Stimulated activated CD4-positive, alpha-beta T cell treated with anti-CD3 and anti-CD28 coated beads, TNF-alpha, amount 100 ng/mL, for 4 hours (primary cell): ENCODE data around the gene SORD.

ENCODE experiments used
- DNase-seq, 3 experiments: peaks; one replicate each; pipeline ENCODE4 v3.0.0-alpha.2; 2020; ENCODE audit warnings: low read depth in 3 of 3

Gene SORD

DNA sequence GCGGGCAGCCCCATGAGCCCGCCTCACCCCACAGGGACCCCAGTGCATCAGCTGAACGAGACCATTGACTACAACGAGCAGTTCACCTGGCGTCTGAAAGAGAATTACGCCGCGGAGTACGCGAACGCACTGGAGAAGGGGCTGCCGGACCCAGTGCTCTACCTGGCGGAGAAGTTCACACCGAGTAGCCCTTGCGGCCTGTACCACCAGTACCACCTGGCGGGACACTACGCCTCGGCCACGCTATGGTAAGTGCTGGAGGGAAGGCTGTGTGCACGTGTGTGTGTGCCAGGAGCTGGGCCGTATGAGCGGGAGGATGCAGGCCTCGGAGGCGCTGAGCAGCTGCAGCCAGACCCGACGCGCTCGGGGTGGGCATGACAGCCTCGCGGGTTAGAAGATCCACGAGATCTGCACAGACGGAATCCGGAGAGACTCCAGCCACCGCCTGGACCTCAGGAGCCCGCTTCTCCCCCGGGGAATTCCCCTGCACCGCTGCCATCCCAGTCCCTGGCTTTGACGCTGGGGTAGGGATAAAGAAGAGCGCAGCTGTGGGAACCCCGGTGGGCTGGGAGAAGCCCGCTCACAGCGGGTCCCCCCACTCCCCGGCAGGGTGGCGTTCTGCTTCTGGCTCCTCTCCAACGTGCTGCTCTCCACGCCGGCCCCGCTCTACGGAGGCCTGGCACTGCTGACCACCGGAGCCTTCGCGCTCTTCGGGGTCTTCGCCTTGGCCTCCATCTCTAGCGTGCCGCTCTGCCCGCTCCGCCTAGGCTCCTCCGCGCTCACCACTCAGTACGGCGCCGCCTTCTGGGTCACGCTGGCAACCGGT lies 93.7 kb downstream of the SORD start:
- no peak for DNase-seq

DNA sequence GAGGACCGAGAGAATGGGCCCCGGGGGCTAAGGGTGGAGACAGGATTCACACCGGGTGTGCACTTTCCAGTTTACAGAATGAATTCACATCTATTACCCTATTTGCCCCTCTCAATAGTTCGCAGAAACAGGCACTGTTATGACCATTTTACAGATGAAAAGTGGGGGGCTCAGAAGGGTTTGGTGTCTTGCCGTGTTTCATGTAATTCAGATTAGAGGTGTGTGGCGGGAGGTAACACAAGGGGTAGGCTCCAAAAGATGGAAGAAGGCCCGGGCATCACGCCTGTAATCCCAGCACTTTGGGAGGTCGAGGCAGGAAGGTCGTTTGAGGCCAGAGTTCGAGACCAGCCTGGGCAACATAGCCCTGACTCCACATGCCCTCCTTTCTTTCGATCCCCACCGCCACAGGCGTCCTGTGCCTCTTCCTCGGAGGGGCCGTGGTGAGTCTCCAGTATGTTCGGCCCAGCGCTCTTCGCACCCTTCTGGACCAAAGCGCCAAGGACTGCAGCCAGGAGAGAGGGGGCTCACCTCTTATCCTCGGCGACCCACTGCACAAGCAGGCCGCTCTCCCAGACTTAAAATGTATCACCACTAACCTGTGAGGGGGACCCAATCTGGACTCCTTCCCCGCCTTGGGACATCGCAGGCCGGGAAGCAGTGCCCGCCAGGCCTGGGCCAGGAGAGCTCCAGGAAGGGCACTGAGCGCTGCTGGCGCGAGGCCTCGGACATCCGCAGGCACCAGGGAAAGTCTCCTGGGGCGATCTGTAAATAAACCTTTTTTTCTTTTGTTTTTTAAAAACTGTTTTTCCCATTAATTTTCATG lies 94.5 kb downstream of the SORD start:
- DNase-seq: no peak

DNA sequence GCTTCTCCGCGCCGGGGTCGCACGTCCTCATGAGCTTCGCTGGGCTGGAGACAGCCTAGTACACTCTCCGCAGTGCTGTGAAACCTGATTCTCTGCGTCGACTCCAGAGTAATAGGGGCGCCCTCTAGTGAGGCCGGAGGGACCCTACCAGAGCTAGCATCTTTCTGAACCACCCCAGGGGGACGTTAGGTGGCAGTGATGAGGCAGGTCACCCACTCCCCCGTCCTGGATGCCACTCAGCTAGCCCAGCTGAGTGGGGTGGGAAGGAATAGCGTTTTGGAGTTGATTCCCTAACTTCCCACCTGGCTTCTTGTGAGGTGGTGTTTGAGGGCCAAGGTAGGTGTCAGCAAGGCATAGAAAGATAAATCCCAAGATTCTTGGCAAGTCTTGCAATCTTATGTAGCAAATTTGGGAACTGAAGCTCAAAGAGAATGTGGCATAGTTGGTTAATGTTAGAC lies 95.2 kb downstream of the SORD start:
- DNase-seq: peak; percentile 62 to 75 (median 65)

DNA sequence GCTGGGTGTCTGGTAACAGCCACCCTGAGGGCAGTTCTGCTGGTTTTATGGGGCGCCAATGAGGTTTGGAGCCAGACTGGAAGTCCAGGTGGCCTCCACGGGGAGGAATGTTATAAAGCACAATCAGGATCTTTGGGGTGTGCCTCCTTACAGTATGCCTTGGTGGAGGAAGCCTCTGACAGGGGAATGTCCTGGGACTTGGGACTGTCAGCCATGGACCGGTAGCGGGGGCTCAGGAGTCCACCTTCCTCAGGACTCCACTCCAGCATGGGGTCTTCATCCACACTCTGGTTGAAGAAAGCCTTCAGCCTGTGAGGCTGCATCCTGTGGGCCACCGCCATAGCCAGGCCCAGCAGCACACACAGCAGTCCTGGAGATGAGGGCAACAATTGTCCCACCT lies 96.0 kb downstream of the SORD start:
- DNase-seq: no peak

DNA sequence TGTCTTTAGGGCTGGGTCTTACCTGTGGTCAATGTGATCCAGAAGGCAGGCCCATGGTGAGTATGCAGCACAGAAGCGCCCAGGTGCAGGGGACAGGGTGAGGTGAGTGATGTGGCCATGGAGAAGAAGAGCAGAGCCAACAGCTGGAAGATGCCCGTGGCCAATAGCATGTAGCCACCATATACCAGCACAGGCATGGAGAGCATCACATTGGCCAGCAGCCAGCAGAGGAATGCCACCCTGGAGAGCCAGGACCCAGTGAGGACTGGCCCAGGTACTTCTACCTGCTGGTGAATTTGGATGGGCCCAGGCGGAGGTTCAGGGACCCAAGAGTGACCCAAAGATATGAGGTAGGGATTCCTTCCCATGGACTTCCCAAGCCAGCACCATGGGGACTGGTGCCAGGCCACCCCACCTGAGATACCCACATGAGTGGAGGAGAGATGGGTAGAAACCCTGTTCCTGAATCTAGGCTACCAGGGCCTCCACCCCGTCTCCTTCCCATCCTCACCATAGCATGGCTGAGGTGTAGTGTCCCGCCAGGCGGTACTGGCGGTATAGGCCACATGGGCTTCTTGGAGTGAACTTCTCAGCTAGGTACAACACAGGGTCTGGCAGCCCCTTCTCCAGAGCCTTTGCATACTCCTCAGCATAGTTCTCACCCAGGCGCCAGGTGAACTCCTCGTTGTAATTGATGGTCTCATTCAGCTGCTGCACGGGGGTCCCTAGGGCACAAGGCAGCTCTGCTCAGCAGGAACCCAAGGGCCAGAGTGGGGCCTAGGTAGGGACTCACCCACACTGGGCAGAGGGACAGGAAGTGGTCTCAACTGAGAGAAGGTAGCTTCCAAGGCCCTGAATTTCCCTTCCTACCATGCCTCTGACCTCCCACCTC lies 97.3 kb downstream of the SORD start:
- DNase-seq: no peak

DNA sequence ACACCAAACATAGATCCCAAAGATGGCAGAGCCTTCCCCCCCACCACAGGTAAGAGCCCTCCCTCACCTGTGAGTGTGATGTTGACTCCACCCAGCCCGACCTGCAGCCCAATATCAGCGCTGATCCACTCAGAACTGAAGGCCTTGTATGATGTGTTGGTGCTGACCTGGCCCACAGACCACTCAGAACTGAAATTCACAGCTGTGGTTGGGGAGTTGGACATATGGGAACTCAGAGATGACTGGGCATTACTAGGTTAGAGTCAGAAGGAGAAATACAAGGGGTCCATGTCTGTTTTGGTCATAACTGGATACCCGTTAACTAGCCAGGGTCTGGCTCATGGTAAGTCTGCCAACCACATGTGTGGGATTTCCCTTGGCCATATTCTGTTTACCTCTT lies 98.0 kb downstream of the SORD start:
- no peak for DNase-seq

DNA sequence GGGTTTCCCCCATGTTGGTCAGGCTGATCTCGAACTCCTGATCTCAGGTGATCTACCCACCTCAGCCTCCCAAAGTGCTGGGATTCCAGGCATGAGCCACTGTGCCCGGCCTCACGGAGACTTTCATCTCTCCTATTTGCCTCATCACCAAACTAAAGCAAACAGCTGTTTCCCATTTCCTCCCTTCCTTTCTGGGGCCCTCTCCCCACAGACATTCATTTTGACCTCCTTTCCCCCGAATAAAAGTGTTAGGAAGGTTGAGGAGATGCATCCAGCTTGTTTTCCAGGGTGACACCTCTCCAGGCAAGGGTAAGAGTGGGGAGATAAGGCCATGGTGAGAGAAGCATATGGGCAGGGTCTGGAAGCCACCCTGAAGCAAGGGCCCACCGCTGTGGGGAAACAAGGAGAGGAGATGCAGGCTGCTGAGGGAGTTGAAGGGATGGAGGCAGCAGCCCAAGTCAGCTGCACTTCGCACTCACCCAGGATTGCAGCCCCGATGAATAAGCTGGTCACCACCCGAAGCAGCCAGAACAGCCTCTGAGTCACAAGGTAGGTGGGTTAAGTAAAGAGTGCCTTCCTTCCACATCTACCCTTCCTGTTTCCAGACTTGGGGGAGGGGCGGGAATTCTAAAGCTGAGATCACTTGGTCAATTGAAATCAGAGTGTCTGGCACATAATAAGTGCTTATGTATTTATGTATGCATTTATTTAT lies 98.9 kb downstream of the SORD start:
- no peak for DNase-seq

DNA sequence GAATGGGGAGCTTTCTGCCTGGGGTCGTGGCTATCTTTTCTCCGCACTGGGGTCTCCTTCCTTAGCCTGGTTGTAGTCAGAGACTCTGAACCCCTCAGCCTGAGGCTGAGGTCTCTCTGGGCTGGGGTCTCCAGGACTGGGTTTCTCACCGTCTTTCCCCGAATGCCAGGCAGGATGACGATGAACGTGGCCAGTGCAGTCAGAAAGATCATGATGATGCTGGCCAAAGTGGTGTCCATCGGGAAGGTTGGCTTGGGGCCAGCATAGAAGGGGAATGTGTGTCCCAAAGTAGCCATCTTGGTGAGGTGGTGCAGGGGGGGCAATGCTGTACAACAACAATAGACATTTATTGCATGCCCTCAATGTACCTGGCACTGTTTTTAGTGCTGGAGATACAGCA lies 99.7 kb downstream of the SORD start:
- no peak for DNase-seq

DNA sequence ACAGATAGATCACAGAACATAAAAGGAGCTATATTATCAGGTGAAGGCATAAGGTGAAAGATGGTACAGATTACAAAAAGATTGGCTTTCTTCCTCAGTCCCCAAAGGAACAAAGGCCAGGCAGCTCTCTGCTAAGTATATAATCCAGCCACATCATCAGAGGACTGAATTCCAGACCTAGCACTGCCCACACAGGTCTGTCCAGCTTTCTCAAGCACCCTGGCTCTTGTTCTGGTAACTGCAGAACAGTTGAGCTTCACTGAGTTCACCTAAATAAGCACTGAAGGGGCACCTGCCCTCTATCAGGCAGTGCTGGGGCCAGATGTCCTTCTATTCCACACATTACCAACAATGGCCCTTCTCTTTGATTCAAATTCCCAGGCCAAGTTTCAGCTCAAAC lies 100.4 kb downstream of the SORD start:
- DNase-seq: no peak

DNA sequence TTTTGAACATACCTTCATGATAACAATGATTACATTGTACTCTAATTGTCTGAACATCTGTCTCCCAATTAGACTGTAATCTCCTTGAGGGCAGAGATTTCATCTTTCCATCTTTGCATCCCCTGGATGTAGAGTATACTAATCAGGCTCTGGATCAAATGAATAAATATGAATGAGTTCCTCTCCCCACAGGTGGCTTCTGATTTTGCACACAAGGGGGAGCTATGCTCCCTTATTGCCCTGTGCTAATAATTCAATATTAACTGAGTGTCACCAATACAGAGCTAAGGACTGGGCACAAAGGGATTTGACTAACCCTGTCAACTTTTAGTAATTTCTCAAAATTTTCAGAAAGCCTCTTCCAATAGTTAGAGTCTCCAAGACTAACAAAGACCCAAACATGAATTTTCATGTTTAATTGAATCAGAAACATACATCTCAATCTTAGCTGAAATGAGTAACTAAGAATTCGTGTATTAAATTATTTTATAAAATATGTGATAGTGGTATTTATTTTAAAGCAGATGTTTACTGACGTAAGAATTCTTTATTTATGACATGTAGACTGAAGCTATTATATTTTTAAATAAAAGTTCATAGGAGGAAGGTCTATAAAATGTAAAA lies 103.7 kb downstream of the SORD start:
- DNase-seq: peak in 1 of 3 experiments; percentile 14
